Pancreas (tissue), 10 donors: ENCODE measurements around the gene CMTM7. TPM values are rescaled to one million over a fixed set of nuclear protein-coding genes. Genes with fewer than 3 reads are reported as not detected.
A peak's percentile ranks its signal among the peaks of the same experiment; 100 is the strongest.

ENCODE experiments used
- ATAC-seq, 4 donors: fragments of 200-7000 bp; cut with Tn5 transposase; one replicate each; pipeline versions ENCODE4 v1.8.0 to v1.9.1; 2020; ENCODE audit warnings: mild to moderate bottlenecking in 4 of 4, moderate library complexity in 4 of 4
- DNase-seq, 6 donors: peaks; one replicate each; pipeline ENCODE4 v3.0.0-alpha.2; 2020
- FAIRE-seq: peaks from 2 replicates; lab custom pipeline; 2012; peaks lifted over from hg19 to GRCh38; lab: Jason Lieb, UNC
- H3K27ac ChIP-seq, 4 donors: fragments of 200-600 bp; sonication (generic); 1 replicate in 3 of 4; 2 replicates in 1 of 4; pipeline versions ENCODE4 v1.5.0 to v1.8.0; 2020
- H3K27me3 ChIP-seq, 4 donors: fragments of 200-600 bp; one replicate each; pipeline ENCODE4 v1.8.0; 2021
- H3K36me3 ChIP-seq, 3 donors: fragments of 200-600 bp; sonication (generic) in 1 of 3; one replicate each; pipeline versions ENCODE4 v1.5.0 to v1.8.0; 2020 to 2021
- H3K4me1 ChIP-seq, 3 donors: fragments of 200-600 bp; one replicate each; pipeline ENCODE4 v1.8.0; 2021
- H3K4me3 ChIP-seq, 4 donors: fragments of 200-600 bp; sonication (generic) in 2 of 4; one replicate each; pipeline versions ENCODE4 v1.5.0 to v1.8.0; 2020 to 2021
- H3K9me3 ChIP-seq, 4 donors: fragments of 200-600 bp; one replicate each; pipeline ENCODE4 v1.8.0; 2021
- WGBS, 2 donors: extraction: QIAGEN DNeasy Blood & Tissue Kit; methylation state at CpG; one replicate each; pipeline ENCODE4 v1.1.7; 2013; 5-methylcytosine and 5-hydroxymethylcytosine counted together
- intact Hi-C, 3 donors: fragments of 100-400 bp; cut with DNase I; formaldehyde crosslinking; loops; one replicate each; pipeline versions ENCODE4 v1.11.1 to v1.14.2; 2022
- polyA plus RNA-seq, 2 donors: library from polyadenylated mRNA; stranded (reverse); fragments of 200-250 nt; gene quantifications; one replicate each; pipeline ENCODE4 v1.2.3, GENCODE V29; 2013
- total RNA-seq, 6 donors: library from RNA; stranded (reverse); fragmentation: NEBNext Ultra II Directional in 4 of 6; extraction: Animal tissue kit (Norgen Biotek cat#: 25700) in 4 of 6; gene quantifications; one replicate each; pipeline versions ENCODE4 v1.2.1 to v1.2.4, GENCODE V29; 2021 to 2023
- TF ChIP-seq, protein P1 (sequence below), 4 donors: fragments of 200-600 bp; sonication (generic) in 3 of 4; IDR thresholded peaks; one replicate each; pipeline versions ENCODE4 v1.5.0 to v1.8.0; 2021; ENCODE audit warnings: antibody characterized with exemption in 4 of 4
- donor health status: healthy with polysubstance abuse.
- donor health status: DM: no; HTN: no; CAD: no; lungs with moderate emphysema.
- donor health status: DM: no; HTN: no; CAD: no.
- donor health status: control.
- donor health status: control.
- donor health status: Bipolar disorder and iron deficiency.
- donor health status: DM: yes; HTN: yes; CAD: no.
- donor health status: DM: no; HTN: no; CAD: no.
- donor health status: DM: no; HTN: no; CAD: no.
- donor health status: DM: yes; HTN: yes; CAD: no.

Gene CMTM7
- total and polyA plus RNA-seq, 8 donors = 6.1 to 23.8 (median 12.0) TPM

DNA sequence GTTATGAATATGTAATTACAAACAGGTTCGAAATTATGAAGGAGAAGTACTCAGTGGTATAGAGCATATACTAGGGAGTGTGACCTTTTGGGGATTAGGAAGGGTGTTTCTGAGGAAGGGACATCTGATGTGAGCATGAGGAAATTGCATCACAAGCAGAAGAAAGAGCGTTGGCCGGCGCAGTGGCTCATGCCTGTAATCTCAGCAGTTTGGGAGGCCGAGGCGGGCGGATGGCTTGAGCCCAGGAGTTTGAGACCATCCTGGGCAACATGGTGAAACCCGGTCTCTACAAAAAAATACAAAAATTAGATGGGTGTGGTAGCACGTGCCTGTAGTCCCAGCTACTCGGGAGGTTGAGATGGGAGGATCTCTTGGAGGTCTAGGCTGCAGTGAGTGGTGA lies 6.9 kb downstream of the CMTM7 start:
- no peaks in the 10 kb centered on the region for H3K9me3 ChIP-seq
- 54 to 76% methylated on average over 10 of the region's 10 CpGs for WGBS, 2 donors
- no peak overlapping the region for H3K4me3 ChIP-seq
- DNase-seq = no peak
- peak overlapping the region in 1 of 4 donors; percentile 20 for H3K27ac ChIP-seq
- no peak for ATAC-seq
- intact Hi-C loops = no loop called here
- H3K27me3 ChIP-seq = no peaks in the 10 kb centered on the region
- no peak for FAIRE-seq
- TF ChIP-seq, protein P1, sequence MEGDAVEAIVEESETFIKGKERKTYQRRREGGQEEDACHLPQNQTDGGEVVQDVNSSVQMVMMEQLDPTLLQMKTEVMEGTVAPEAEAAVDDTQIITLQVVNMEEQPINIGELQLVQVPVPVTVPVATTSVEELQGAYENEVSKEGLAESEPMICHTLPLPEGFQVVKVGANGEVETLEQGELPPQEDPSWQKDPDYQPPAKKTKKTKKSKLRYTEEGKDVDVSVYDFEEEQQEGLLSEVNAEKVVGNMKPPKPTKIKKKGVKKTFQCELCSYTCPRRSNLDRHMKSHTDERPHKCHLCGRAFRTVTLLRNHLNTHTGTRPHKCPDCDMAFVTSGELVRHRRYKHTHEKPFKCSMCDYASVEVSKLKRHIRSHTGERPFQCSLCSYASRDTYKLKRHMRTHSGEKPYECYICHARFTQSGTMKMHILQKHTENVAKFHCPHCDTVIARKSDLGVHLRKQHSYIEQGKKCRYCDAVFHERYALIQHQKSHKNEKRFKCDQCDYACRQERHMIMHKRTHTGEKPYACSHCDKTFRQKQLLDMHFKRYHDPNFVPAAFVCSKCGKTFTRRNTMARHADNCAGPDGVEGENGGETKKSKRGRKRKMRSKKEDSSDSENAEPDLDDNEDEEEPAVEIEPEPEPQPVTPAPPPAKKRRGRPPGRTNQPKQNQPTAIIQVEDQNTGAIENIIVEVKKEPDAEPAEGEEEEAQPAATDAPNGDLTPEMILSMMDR (IDR thresholded peaks at IDR 0.05) = no peak
- H3K4me1 ChIP-seq = peaks cover 5 to 20% (median 9%) of the 10 kb centered on the region in 3 donors
- no peaks in the 10 kb centered on the region for H3K36me3 ChIP-seq

DNA sequence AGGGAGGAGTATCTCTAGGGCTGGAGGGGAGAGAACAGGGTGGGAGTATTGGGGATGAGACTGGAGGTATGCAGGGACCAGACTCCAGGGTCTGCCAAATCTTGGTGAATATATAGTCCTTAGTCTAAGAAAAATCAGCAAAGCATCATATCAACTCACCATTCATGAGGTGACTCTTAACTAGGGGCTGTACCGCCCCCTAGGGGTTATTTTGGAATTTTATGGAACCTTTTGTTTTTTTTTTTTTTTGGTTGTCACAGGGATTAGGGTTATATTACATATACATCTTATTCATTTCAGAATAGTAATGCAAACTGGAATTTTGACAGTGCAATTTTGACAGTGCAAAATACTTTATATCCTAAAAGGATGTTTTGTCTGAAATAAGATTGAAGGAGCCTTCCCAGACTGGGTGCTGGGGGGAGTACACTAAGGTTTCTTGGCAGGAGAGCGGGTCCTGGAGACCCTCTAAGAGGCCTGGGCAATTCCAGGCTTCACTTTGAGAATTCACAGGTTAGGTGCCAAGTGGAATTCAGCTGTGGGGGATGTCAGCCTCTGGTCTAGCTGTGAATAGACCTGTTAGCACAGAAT lies 7.5 kb downstream of the CMTM7 start:
- DNase-seq (no peak), ATAC-seq (peak in 3 of 4 donors; percentile 15 to 46 (median 36)), FAIRE-seq (peak; percentile 86)
- Histone ChIP-seq H3K9me3 (no peaks in the 10 kb centered on the region), H3K4me1 (peaks cover 5 to 20% (median 9%) of the 10 kb centered on the region in 3 donors), H3K36me3 (no peaks in the 10 kb centered on the region), H3K27me3 (no peaks in the 10 kb centered on the region), H3K4me3 (no peak overlapping the region), H3K27ac (peak overlapping the region in 1 of 4 donors; percentile 93)
- intact Hi-C loops = no loop called here
- TF ChIP-seq, protein P1 (IDR thresholded peaks at IDR 0.05) = peak; percentile 22 to 55 (median 34)
- 48 to 57% methylated on average over 2 of the region's 2 CpGs for WGBS, 2 donors

DNA sequence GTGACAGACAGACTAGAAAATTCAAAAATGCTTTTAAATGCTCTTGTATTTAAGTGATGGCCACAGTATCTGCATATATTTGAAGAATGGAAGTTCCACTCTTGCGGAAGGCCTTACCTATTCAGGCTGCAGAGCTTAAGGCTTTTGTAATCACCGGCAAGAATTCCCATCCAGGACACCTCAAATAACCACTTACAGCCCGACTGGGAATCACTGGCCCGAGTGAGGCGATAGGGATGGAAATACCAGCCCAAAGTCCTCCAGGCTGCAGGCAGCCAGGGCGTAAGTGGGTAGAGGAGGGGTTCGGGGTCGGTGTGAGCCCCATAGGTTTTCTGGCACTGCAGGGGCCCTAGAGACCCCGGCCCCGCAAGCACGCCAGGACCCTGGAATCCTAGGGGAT lies 9.5 kb downstream of the CMTM7 start:
- Histone ChIP-seq H3K27ac (peak overlapping the region; percentile 72 to 94 (median 92)), H3K9me3 (no peaks in the 10 kb centered on the region)
- 28 to 33% methylated on average over 11 of the region's 11 CpGs for WGBS, 2 donors

DNA sequence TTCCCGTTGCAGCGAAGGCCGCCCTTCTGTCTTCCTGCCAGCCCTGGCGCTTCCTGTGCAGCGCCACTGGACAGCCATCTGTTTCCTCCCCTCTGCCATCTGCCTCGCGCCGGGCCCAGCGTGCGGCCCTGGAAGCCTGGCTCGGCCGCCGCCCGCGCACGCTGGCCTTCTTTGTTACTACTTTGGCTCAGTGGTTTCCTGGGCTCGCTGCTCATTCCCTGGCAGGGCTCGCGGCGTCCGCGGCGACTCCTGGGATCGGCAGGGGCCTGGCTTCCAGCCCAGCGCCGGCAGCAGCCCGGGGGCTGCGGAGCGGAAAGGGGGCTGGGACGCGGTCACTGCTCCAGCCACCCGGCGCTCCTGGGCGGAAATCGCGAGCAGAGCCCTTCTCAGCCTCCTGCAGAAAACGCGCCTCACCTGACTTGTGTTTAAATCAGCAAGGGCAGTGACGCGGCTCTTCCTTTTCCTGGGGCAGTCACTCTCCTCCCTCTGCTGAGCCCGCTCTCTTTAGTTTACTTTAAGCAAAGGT lies 10.0 kb downstream of the CMTM7 start:
- intact Hi-C loops = no loop called here
- Histone ChIP-seq H3K36me3 (no peaks in the 10 kb centered on the region), H3K4me1 (peaks cover 5 to 20% (median 15%) of the 10 kb centered on the region in 3 donors), H3K27me3 (no peaks in the 10 kb centered on the region), H3K9me3 (no peaks in the 10 kb centered on the region), H3K27ac (peak overlapping the region; percentile 72 to 94 (median 92)), H3K4me3 (peak overlapping the region; percentile 20 to 49 (median 28))
- 1% methylated on average over 39 to 41 of the region's 41 CpGs for WGBS, 2 donors
- no peak for FAIRE-seq
- DNase-seq = peak; percentile 67 to 87 (median 74)
- TF ChIP-seq, protein P1 (IDR thresholded peaks at IDR 0.05) = no peak
- ATAC-seq = peak; percentile 78 to 89 (median 84)

More for the DNA sequence above, 9.5 kb downstream of the CMTM7 start:
- FAIRE-seq (no peak), ATAC-seq (peak in 1 of 4 donors; percentile 12), DNase-seq (no peak)
- Histone ChIP-seq H3K36me3 (no peaks in the 10 kb centered on the region), H3K27me3 (no peaks in the 10 kb centered on the region), H3K4me1 (peaks cover 5 to 20% (median 15%) of the 10 kb centered on the region in 3 donors), H3K4me3 (peak overlapping the region; percentile 20 to 49 (median 28))
- TF ChIP-seq, protein P1 (IDR thresholded peaks at IDR 0.05) = no peak
- intact Hi-C loops = no loop called here

DNA sequence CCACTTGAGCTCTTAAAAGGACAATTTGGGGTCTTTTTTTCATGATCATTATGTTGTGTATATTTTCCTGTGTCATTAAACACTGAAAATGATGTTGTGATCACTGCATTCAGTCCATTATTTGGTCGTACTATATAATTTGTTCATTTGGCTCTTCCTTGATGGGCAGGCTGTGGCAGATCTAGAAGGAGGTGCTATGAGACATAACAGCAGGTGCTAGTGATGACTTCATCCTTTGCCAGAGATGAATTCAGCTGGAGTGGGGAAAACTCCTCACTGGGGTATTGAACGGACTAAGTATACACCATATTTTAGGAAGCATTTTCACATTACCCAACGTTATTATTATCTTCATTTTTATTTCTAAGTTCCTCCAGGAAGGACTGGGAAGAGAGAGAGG lies 12.0 kb downstream of the CMTM7 start:
- intact Hi-C loops = no loop called here
- H3K9me3 ChIP-seq = no peaks in the 10 kb centered on the region
- H3K36me3 ChIP-seq = no peaks in the 10 kb centered on the region
- H3K4me1 ChIP-seq = peaks cover 5 to 24% (median 15%) of the 10 kb centered on the region in 3 donors
- TF ChIP-seq, protein P1 (IDR thresholded peaks at IDR 0.05) = no peak
- peak overlapping the region in 2 of 4 donors; percentile 93 to 94 for H3K27ac ChIP-seq
- no peak overlapping the region for H3K4me3 ChIP-seq
- no peak for DNase-seq
- 75 to 78% methylated on average over 3 of the region's 3 CpGs for WGBS, 2 donors
- FAIRE-seq = no peak
- ATAC-seq = no peak
- no peaks in the 10 kb centered on the region for H3K27me3 ChIP-seq
